GM21390 (cell line): ENCODE measurements around the gene SHMT2.

ENCODE experiments used
- ATAC-seq: cut with Tn5 transposase; IDR thresholded peaks from one replicate; pipeline ENCODE4 v1.9.1; 2021; ENCODE audit not compliant: unreplicated experiment

Gene SHMT2

DNA sequence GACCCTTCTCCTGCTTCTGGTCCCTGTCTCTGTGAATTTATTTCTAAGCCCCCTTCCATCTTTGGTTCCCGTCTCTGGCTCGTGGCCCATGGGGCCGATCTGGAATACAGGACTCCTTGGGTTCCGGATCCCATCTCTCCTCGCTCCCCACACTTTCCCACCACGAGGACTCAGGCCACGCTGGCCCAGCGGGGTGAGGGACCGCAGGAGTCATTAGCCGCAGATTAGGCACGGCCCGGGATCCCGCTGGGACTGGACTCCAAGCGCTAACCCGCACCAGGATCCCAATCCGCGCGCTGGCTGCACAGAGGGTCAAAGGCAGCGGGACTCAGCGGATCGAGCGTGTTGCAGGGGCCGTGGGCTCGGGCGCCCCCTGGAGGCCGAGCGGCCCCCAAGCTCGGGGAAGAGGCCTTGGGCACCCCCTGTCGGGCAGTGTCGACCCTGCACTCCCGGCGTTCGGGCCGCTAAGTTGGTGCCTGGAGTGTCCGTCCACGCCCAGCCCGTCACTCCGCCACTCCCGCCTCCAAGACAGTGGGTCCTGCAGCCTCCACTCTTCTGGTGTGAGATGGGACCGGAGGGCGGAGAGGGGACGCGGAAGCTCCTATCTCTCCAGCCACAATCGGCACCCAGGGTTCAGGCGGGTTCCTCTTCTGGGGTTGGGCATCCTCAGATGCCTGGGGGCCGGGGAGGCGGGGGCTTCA is 9.5 kb downstream of the SHMT2 start:
- peak; percentile 51 for ATAC-seq

DNA sequence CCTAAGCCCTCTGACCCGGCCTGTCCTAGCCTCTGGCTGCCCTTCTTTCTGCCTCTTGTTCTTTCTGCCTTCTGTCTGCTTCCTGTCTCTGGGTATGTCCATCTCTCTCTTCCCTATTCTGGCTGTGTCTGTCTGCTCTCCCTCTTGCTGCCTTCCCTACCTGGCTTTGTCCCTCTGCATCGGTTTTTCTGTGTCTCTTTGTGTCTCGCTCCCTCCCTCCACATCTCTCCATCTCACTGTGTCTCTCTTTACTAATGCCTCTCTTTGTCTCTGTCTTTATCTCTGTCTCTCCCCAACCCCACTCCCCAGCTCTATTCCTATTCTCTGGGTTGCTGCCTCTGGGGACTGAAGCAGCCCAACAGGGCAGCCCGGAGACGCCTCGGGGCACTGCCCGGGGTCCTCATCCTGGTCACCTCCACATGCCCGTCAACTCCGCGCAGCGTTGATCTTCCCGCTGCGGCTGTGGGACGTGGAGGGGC is 10.1 kb downstream of the SHMT2 start:
- ATAC-seq = peak; percentile 3

DNA sequence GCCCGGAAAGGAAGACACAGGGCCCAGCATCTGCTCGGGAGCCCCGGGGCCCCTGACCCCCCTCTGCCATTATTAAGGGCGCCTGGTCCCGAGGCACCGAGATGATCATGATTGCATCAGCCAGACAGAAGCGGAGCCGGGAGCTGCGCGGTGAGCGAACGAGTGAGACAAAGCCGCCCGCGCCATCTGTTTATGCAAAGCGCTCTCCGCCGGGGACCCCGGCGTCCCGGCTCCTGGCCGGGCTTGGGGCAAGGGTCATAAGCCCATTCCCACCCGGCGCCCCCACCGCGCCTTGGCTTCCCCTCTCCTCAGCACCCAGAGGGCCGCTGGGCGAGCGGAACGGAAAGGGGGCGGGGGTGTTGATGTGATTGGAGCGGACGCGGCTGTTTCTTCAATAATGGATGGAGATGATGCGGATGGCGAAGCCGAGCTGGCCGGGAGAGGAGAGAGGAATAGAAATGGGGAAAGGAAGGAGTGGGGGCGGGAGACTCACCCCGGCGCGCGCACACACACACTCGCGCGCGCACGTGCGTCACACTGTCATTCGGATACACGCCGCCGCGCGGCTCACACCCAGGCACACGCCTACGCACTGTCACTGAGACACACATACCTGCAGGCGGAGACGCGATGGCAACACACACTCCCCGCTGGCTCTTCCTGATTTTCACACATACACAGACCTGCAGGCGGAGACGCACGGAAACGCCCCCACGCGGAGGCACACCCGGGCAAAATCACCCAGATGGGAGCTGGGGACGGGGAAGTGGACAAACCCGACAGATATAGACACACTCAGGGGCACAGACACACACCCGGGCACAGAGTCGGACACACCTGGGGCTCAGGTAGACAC is 10.8 kb downstream of the SHMT2 start:
- no peak for ATAC-seq

DNA sequence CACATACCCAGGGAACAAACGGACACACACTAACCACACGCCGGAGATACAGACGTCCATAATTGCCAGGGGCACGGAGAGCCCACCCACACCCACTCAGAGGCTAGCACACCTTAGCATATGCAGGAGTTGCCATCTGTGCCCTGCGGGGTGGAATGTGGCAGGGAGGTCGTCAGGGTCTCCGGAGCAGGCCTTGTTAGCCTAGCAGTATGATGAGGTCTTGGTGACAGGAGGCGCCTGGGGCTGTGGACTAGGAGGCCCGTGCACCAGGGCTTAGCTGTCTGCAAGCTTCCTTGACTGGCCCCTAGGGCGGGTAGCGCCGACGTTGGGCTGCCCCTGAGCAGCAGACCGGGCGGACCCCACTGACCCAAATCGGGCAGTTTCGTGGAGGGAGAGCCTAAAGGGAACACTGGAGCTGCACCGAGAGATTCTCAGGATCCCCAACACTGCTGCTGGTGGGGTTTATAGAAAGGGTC is 11.5 kb downstream of the SHMT2 start:
- ATAC-seq = no peak

DNA sequence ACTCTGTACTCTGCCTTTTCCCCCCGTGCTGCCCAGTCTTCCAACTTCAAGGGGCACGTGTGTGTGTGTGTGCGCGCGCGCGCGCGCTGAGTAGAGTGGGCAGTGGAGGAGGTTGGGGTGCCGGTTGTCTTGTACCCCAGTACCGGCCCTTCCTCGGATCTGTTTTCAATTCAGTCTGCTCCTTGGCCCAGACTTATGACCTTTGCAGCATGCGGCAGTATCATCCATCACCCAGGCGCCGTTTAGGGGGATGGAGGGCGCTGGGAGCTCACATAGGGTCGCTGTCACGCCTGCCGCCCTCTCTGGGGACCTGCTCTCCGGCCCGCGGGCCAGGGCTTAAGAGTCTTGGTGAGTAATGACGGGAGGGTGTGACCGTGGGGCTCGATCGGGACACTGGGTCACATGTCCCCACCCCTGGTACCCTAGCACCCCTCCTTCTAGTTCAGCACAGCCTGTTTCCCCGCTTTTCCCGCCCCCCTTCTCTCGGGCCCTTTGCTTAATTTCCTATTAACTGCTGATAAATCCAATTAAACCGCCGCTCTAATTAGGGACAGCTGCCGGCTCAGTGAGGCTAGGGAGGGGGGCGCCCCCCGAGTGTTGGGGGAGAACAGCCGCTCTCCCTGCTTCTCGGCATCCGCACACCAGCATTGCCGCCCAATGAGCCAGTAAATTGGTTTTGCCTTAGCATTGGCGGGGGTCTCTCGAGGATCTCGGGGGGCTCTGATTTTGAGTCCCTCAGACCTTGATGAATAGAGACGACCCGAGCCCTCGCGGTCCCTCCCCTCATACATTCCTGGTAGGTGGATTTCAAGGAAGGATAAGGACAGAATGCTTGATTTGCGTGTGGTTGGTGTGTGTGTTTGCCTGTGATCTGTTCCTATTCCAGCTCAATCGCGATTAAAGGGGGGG is 12.1 kb downstream of the SHMT2 start:
- ATAC-seq = no peak

DNA sequence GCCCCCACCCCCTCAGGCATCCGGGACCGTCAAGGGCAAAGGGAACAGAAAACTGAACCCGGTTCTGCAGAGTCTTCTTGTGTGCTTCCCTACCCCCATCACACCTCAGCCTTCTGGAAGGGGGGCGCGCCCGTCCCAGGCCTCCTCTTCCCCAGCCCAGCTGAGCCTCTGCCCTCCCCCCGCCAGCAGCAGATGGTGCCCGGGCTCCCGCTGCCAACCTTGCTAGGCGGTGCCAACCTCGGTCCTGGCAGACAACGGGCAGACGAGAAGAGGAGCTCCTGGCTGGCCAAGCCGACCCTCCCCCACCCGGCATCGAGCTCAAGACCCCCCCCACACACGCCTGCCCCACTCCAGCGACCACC is 12.8 kb downstream of the SHMT2 start:
- ATAC-seq = no peak

DNA sequence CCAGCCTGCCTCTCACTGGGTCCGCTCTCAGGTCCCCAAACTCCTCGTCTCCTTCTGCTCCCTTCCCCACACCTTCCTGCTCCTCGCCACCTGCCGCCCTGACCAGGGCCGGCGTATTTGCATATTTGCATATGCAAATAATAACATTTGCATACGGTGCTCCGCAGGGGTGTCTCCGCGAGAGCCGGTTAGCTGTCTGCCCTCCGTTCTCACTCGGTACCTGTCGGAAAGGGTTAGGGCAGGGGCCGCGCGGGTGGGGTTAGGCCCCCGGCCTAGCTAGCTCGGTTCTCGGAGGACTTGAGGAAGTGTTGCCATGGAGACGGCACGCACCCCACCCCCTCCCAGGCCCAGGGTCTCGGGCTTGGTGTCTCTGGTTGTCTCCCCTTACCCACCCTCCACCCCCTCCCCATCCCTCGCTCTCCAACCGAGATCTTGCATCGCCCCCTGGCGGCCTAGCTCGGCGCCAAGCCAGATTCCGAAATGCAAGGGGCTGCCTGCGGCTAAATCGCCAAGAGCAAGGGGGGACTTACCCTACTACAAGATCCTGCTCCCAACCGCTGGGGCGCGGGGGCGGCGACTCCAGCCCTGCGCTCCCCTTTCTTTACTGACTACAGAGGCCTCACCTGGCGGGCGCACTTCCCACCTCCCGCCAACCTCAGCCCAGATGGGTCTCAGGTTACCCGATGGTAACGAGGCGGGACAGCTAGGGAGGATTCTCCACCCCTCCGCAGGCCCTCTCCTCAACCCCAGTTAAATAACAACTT is 13.4 kb downstream of the SHMT2 start:
- peak; percentile 37 for ATAC-seq

DNA sequence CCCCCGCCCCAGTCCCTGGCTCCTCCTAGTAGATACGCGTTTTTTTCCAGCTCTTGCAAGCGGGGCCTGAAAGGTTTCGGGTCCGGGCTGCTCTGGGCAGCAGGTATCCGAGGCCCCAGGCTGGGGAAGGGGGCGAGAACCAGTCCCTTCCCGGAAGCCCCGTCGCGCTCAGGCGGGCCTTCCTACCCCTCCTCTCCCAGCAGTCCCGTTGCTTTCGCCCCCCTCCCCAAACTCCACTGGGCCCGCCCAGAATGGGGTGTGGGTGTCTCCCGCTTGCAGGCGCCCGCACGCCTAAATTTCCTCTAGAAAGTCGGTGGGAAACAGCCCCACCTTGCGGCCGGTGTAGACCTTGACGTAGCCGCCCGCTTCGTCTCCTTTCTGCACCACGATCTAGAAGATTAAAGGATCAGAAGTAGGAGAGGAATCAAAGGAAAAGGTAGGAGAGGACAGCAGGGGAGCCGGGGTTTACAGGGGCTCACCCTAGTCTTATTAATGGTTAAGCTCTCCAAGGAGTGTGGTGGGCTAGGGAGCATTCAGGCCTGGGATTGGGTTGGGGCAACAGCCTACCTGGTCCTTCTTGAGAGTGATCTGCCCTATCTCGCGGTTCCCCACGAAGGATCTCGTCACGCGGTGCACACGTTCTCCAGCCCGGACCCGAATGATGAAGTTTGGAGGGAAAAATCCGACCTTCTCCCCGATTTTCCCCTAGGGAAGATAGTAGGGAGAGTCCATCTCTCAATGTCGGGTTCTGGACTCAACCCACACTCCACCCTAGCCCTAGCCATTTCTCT is 14.2 kb downstream of the SHMT2 start:
- ATAC-seq = no peak

DNA sequence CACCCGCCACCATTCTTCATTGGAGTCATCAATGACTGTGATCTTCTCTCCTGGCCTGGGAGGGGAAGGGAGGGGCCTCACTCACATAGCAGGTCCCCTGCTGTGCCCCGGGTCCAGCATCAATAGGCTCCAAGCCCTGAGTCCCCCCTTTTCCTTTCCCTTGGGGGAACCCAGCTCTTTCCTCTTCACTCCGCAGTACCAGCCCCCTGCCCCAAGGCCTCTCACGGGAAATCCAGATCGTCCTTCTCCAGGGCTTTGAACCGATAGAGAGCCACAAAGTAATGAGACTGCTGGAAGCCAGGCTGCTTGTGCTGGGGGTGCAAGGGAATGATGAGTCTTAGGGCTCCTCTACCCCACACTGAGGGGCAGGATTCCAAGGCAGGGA is 14.8 kb downstream of the SHMT2 start:
- no peak for ATAC-seq

DNA sequence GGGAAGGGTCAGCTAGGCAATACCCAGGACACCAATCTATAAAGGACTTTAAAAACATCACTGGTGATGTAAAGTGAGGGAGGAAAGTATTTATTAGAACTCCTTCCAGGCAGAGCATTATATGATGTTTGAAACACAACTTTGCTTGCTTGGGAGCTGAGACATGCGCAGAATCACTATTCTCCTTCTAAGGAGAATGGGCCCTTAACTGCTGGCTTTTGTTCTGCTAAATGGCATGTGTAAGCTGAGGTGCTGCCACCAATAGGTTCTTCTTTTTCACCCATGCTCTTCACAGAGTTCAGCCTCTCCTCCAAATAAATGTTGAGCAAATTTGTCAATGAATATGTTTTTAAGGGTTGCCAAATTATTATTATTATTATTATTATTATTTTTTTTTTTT is 17.5 kb downstream of the SHMT2 start:
- no peak for ATAC-seq

DNA sequence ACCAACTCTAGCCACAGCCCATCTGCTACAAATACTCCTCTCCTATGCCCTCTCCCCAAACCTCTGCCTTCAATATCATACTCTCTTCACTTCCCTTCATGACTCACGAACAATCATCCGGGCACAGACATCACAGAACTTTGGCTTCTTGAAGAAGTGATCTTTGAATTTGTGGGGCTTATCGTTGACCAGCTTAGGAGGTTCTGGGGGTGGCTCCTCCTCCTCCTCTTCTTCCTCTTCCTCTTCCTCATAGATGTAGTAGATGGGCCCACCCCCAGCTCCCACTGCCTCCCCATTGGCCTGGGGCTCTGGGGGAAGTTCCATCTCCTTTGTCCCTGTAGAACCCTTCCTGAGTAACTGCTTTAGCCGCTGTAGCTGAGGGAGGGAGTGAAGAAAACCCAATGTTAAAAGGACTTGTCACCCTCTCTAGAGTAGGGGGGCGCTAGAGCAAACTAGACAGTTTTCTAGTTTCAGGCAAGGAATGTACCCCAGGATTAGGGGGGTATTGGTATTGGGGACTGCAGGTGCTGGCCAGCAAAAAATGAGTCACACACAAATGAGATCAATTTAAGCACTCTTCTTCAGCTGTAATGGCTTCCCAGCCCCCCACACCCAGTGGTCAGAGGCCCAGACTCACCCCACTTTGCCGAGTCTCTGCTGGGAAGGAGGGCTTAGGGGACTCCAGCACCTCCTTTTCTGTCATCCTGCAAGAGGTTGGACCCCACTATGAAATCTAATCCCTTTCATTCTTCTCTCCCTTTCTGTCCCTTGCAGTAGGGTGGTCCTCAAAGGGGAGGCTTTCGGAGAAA is 19.6 kb downstream of the SHMT2 start:
- no peak for ATAC-seq

DNA sequence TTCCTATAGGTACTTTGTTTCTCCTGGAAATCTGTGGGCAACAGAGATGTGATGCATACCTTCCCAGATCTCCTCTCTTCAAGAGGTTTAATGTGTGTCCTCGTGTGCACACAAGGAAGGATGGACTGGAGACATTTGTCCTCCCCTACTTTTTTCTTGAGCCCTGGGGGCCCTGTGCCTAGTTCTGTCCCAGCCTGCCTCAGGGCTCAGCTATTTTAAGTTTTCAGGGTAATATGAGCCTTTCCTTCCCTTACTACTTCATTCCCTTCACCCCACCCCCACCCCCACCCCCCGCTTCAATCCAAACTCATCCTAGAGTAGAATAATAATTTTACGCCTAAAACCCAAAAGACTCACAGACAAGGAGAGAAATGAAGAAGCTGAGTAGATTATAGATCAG is 21.0 kb downstream of the SHMT2 start:
- no peak for ATAC-seq

DNA sequence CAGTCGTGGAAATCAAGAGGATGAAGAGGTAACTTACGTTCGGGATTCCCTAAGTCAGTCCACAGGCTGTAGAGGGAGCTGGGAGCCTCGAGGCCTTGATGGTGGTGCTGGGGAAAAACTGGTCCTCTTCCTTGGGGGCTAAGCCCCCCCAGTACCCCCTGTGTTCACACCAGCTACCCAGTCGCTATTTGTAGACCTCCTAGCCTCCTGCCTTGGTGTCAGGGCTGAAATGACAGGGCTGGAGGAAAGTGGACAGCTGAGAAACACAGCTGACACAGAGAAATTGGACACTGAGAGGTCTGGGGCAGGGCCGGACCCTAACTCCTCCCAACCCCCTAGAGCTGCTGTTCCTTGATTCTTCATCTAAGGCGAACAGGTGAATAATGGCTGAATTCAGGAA is 21.4 kb downstream of the SHMT2 start, which contains the start of gene STAC3:
STAC3 (minus strand) TSS at position 232 of the 400 bp plus-strand sequence. CDS start 1,551 bp downstream, outside the sequence.
- no peak for ATAC-seq

DNA sequence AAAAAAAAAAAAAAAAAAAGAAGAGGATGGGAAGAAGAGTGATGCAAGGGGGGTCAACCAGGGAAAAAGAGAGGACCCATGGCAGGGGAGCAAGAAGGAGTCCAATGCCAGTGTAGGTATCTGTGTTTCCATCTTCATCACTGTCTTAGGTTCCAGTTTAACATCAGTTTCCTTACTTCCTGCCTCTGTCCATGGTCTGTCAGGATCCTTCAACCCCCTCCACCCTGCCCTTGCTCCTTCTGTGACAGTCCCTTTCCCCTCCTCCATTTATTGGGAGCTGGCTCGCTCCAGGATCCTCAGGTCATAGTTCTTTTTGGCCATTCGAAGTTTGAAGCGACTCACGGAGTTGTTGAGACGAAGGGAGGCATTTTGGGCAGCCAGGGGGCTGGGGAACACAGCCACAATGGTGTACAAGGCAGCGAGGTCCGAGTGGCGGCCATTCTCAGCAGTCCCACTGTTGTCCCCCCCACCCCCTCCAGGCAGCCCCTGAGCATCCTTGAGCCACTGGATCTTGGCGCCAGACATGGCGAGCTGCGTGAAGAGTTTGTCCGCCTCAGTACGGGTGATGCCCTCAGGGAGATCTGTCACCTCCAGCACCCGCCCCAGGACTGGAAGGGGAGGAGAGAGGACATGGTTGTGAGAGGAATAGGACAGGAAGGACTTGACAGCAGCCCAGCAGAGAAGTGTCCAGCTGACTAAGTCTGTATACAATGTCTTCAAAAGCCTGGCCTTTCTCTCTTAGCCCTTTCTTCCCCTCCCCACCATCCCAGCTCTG is 25.2 kb downstream of the SHMT2 start:
- ATAC-seq = no peak

DNA sequence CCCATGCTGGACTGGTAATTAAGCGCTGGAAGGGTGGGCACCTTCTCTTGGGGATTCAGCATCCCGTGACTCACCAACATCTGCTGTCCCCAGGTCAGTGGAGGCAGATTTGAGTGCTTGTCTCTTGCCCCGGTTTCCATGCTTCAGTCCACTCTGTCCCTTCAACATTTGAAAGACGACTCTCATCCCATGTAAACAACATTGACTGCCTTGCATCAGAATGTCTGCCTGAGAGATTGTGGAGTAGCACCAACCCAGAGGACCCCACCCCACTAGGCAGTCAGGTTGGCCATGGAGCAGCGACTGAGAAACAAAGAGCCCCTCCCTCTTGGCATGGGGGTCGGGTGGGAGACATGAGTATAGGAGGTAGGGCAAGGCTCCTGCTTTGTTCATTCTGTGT is 26.4 kb downstream of the SHMT2 start:
- ATAC-seq = no peak

DNA sequence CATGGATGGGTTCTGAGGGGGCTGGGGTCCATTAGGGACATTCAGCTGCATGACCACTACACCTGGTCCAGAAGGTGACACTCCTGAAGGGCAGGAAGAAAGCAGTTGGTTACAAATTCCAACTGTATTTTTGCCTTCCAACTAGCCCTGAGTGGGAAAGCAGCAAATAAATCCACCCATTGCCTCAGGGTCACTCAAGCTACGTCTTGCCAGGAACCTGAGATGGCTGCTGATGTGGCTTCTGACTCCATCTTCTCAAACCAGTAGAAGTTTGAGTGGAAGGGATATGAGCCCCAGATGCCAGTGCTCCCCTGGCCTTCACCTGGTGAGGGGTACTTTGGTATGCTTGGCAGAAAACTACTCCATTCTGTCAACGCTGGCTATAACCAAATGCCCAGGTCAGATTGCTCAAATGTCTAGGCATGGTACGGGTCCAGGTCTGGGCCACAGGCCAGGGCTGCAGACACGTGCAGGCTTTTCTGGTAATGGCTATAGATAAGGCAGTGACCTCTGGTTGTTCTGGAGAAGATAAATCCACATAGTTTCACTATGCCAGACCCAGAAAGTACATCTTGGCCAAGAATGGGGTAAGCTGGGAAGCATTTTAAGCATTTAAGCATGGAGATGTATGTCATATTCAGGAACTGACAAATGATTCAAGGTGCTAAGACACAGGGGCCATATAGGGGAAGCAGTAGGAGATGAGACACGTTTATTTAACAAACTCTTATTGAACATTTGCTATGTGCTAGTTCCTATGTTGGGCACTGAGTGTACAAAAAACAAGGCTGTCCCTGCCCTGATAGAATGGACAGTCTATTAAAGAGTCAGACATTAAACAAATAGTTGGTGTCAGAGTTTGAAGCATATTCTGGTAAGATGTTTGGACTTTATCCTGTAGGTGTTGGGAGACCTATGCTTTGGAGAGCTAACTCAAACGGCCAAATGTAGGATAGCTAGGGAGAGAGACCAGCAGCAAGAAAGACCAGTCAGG is 29.8 kb downstream of the SHMT2 start:
- no peak for ATAC-seq

DNA sequence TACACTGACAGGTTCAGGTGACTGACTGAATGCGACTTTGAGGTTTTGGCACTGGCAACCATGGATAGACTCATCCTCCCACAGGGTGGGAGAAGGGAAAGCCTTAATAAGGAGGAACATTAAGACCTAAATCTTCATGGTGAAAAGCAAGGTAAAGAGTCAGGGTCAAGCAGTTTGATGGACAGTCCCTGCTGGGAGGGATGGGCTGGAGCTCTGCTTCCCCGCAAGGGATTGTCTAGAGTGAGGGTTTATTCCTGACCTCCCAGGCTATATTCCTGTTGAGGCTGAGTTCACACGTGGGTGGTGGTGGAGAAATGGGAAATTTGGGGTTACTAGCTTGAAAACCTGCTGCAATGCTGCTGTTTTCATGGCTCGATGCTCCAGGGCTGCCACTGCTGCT is 30.9 kb downstream of the SHMT2 start:
- ATAC-seq = no peak
